K562 (cell line): ENCODE results near the gene TRPV6. TPM values are rescaled to one million over a fixed set of nuclear protein-coding genes. Genes with fewer than 3 reads are reported as not detected.

Experiments used
- ATAC-seq: fragments of 200-7000 bp; cut with Tn5 transposase; 3 replicates; pipeline ENCODE4 v1.9.1; 2020; ENCODE audit warnings: moderate library complexity
- BruUV-seq: library from RNA; stranded (reverse); fragments of 400-500 nt; replicated peaks from 2 replicates; lab custom pipeline; 2021; lab: Mats Ljungman, UMichigan
- CTCF ChIA-PET: fragments of 300-600 bp; formaldehyde crosslinking; extraction: SDS; loops from one replicate; lab custom pipeline; 2021; ENCODE audit warnings: low intra/inter-chr PET ratio; lab: Yijun Ruan, JAX
- POLR2A ChIA-PET: fragments of 300-600, 350-650 bp; sonication (Branson Sonifier 250); formaldehyde crosslinking; extraction: SDS; loops from one replicate; lab custom pipeline; 2021; ENCODE audit warnings: antibody characterized with exemption, inconsistent platforms; lab: Yijun Ruan, JAX
- DNase-seq, 4 experiments: peaks; one replicate each; pipeline versions ENCODE4 v3.0.0 to v3.0.0-alpha.2; 2011 to 2018; ENCODE audit warnings: low spot score in 3 of 4, mixed read lengths in 3 of 4; ENCODE audit errors: extremely low read depth in 1 of 4
- FAIRE-seq: peaks from 2 replicates; lab custom pipeline; 2011; peaks lifted over from hg19 to GRCh38; lab: Jason Lieb, UNC
- H2AFZ ChIP-seq: 2 replicates; pipeline ENCODE4 v1.6.0; 2011; ENCODE audit warnings: low read depth, low read length, control low read depth, inconsistent platforms
- H3K27ac ChIP-seq: fragments of 200-600 bp; 3 replicates; pipeline ENCODE4 v1.8.0; 2011; ENCODE audit warnings: low read depth, mild to moderate bottlenecking, control low read depth, inconsistent platforms, low read length, moderate library complexity, mixed read lengths; ENCODE audit errors: extremely low read depth
- H3K27me3 ChIP-seq, 2 experiments: fragments of 300-600 bp in 1 of 2; 2 replicates in 1 of 2; 3 replicates in 1 of 2; pipeline versions ENCODE4 v1.6.0 to v1.8.0; 2011; ENCODE audit warnings: inconsistent platforms in 2 of 2, low read length in 2 of 2, mild to moderate bottlenecking in 1 of 2, mixed read lengths in 1 of 2, moderate library complexity in 1 of 2; ENCODE audit not compliant: control insufficient read depth in 2 of 2, insufficient read depth in 2 of 2
- H3K36me3 ChIP-seq: fragments of 300-600 bp; 3 replicates; pipeline ENCODE4 v1.8.0; 2011; ENCODE audit warnings: mild to moderate bottlenecking, low read length, inconsistent platforms; ENCODE audit not compliant: control insufficient read depth, insufficient read depth
- H3K4me1 ChIP-seq, 2 experiments: fragments of 200-600 bp in 1 of 2; replicated peaks in 1 of 2; 2 replicates in 1 of 2; 3 replicates in 1 of 2; pipeline versions ENCODE4 v1.5.1 to v1.8.0; 2011; ENCODE audit warnings: inconsistent platforms in 2 of 2, low read length in 2 of 2, mild to moderate bottlenecking in 1 of 2, mixed read lengths in 1 of 2, moderate library complexity in 1 of 2; ENCODE audit not compliant: control insufficient read depth in 2 of 2, insufficient read depth in 2 of 2
- H3K4me2 ChIP-seq: 2 replicates; pipeline ENCODE4 v1.6.1; 2011; ENCODE audit warnings: low read length, control low read depth, inconsistent platforms, mixed read lengths; ENCODE audit not compliant: insufficient read depth
- H3K4me3 ChIP-seq: fragments of 200-600 bp; sonication (generic), shearing (Covaris generic); 2 replicates; pipeline ENCODE4 v1.5.1; 2016; ENCODE audit warnings: control low read depth, inconsistent platforms
- H3K79me2 ChIP-seq: fragments of 200-600 bp; 3 replicates; pipeline ENCODE4 v1.8.0; 2011; ENCODE audit warnings: low read length, inconsistent platforms; ENCODE audit not compliant: control insufficient read depth, insufficient read depth
- H3K9ac ChIP-seq, 2 experiments: 2 replicates each; pipeline versions ENCODE4 v1.6.0 to v1.6.1; 2011; ENCODE audit warnings: low read depth in 2 of 2, low read length in 2 of 2, control low read depth in 1 of 2, inconsistent platforms in 1 of 2, mild to moderate bottlenecking in 1 of 2, mixed read lengths in 1 of 2; ENCODE audit not compliant: insufficient read depth in 1 of 2
- H3K9me1 ChIP-seq: one replicate; pipeline ENCODE4 v1.6.0; 2011; ENCODE audit warnings: inconsistent platforms, mild to moderate bottlenecking, low read length, moderate library complexity; ENCODE audit not compliant: control insufficient read depth, insufficient read depth
- H3K9me3 ChIP-seq: replicated peaks from 2 replicates; pipeline ENCODE4 v1.5.1; 2011; ENCODE audit warnings: low read depth, low read length, inconsistent platforms; ENCODE audit not compliant: control insufficient read depth, insufficient read depth
- H4K20me1 ChIP-seq: replicated peaks from 2 replicates; pipeline ENCODE4 v1.6.1; 2011; ENCODE audit warnings: low read length, inconsistent platforms, mixed read lengths; ENCODE audit not compliant: control insufficient read depth, insufficient read depth
- BMI1 ChIP-seq: fragments of 150-350 bp; IDR thresholded peaks from 2 replicates; pipeline ENCODE4 v1.6.1; 2014; ENCODE audit warnings: low read length
- ID3 ChIP-seq, 2 experiments: fragments of 250-450 bp in 1 of 2; fragments of 450-650 bp in 1 of 2; sonication (Bioruptor Pico) in 1 of 2; IDR thresholded peaks; 2 replicates each; pipeline versions ENCODE4 v1.6.1 to v1.8.0; 2016 to 2021; ENCODE audit warnings: mild to moderate bottlenecking in 2 of 2, moderate library complexity in 2 of 2, missing compliant biosample characterization in 1 of 2, missing genetic modification characterization in 1 of 2
- NFE2 ChIP-seq: IDR thresholded peaks from 2 replicates; pipeline ENCODE4 v1.6.1; 2014; ENCODE audit warnings: antibody characterized with exemption, low read depth
- PTRF ChIP-seq: fragments of 450-650 bp; IDR thresholded peaks from 2 replicates; pipeline ENCODE4 v1.6.1; 2016; ENCODE audit warnings: mild to moderate bottlenecking, missing genetic modification characterization, missing compliant biosample characterization
- SOX6 ChIP-seq: fragments of 450-650 bp; IDR thresholded peaks from 2 replicates; pipeline ENCODE4 v1.6.1; 2014; ENCODE audit warnings: mild to moderate bottlenecking
- ZNF24 ChIP-seq: fragments of 450-650 bp; IDR thresholded peaks from 2 replicates; pipeline ENCODE4 v1.6.1; 2016
- ZNF512 ChIP-seq: IDR thresholded peaks from 2 replicates; pipeline ENCODE4 v1.6.1; 2016; ENCODE audit warnings: missing genetic modification characterization, missing compliant biosample characterization
- WGBS: fragments of 100-300 bp; shearing (Covaris generic); methylation state at CpG from one replicate; pipeline ENCODE4 v1.1.6; 2016; ENCODE audit warnings: low coverage, mixed read lengths; ENCODE audit not compliant: insufficient coverage; ENCODE audit errors: missing lambda C conversion rate; 5-methylcytosine and 5-hydroxymethylcytosine counted together
- in situ Hi-C: fragments of 300-500 bp; cut with MboI; formaldehyde crosslinking; loops from 4 replicates; pipeline ENCODE4 v1.15.0; 2018; ENCODE audit warnings: inconsistent platforms, mixed read lengths
- intact Hi-C: fragments of 100-400 bp; cut with micrococcal nuclease; formaldehyde crosslinking; loops from 2 replicates; pipeline ENCODE4 v1.14.2; 2022
- polyA plus RNA-seq, 8 experiments: library from polyadenylated mRNA; depleted of rRNA in 4 of 8; stranded (reverse) in 5 of 8; unstranded in 3 of 8; fragments of >200 nt; fragmentation: Nextera tagmentation in 2 of 8; fragmentation: Illumina TruSeq in 1 of 8; extraction: Ambion mirVana in 2 of 8; extraction: Trizol in 1 of 8; gene quantifications; 2 replicates each; pipeline versions ENCODE4 v1.2.1 to v1.2.3, GENCODE V29; 2011 to 2014; ENCODE audit warnings: inconsistent platforms in 1 of 8, missing spikeins in 1 of 8
- total RNA-seq, 7 experiments: library from RNA; depleted of rRNA in 6 of 7; stranded (reverse); fragments of >200 nt in 6 of 7; fragmentation: Illumina TruSeq in 2 of 7; extraction: Trizol in 2 of 7; gene quantifications; 2 replicates each; pipeline versions ENCODE4 v1.2.1 to v1.2.3, GENCODE V29; 2011 to 2021; ENCODE audit warnings: low replicate concordance in 1 of 7
- TF ChIP-seq, protein P1 (sequence below), 2 experiments: fragments of 450-650 bp; formaldehyde crosslinking in 1 of 2; IDR thresholded peaks; 2 replicates each; pipeline versions ENCODE4 v1.4.0 to v1.6.1; 2014 to 2020; ENCODE audit warnings: mild to moderate bottlenecking in 2 of 2, borderline replicate concordance in 1 of 2, low read depth in 1 of 2

The TRPV6 gene
- total and polyA plus RNA-seq, 9 of the 15 experiments (the other 6 are each of a cell fraction or from before 2014, with no cell fraction given) = 0.04 to 0.36 (median 0.11) TPM

- CTCF ChIA-PET = interaction anchor here (0.6 to 4.6 kb wide), 3 partner anchors 129 to 342 kb away, joined by 3 to 31 read pairs (median 6); no protein-coding TSS in a partner anchor
- FAIRE-seq = peak; percentile 88
- intact Hi-C loops = loop anchor here (1.0 to 2.0 kb wide), 2 partner anchors 87 to 129 kb away; no protein-coding TSS in a partner anchor
- TF ChIP-seq BMI1 (no peak), ZNF512 (tag) (no peak), NFE2 (peak; percentile 23; the same call in 1 of the 2 replicates), PTRF (tag) (no peak), SOX6 (no peak), ID3 (CRISPR knock-in tag; IDR thresholded peaks at IDR 0.05) (no peak), ID3 (tag; IDR thresholded peaks at IDR 0.05) (peak; percentile 43; the same call in 1 of the 2 replicates), ZNF24 (0 out of 2 replicates have a peak, but pooled peaks have one; percentile 14)
- TF ChIP-seq, protein P1, sequence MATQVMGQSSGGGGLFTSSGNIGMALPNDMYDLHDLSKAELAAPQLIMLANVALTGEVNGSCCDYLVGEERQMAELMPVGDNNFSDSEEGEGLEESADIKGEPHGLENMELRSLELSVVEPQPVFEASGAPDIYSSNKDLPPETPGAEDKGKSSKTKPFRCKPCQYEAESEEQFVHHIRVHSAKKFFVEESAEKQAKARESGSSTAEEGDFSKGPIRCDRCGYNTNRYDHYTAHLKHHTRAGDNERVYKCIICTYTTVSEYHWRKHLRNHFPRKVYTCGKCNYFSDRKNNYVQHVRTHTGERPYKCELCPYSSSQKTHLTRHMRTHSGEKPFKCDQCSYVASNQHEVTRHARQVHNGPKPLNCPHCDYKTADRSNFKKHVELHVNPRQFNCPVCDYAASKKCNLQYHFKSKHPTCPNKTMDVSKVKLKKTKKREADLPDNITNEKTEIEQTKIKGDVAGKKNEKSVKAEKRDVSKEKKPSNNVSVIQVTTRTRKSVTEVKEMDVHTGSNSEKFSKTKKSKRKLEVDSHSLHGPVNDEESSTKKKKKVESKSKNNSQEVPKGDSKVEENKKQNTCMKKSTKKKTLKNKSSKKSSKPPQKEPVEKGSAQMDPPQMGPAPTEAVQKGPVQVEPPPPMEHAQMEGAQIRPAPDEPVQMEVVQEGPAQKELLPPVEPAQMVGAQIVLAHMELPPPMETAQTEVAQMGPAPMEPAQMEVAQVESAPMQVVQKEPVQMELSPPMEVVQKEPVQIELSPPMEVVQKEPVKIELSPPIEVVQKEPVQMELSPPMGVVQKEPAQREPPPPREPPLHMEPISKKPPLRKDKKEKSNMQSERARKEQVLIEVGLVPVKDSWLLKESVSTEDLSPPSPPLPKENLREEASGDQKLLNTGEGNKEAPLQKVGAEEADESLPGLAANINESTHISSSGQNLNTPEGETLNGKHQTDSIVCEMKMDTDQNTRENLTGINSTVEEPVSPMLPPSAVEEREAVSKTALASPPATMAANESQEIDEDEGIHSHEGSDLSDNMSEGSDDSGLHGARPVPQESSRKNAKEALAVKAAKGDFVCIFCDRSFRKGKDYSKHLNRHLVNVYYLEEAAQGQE (IDR thresholded peaks at IDR 0.05; ENCODE audit: borderline replicate concordance) = peak; percentile 64
- TF ChIP-seq, protein P1 (CRISPR knock-in tag; IDR thresholded peaks at IDR 0.05; ENCODE audit: low read depth) = no peak
These were observed 12.2 kb downstream of the TRPV6 start for GRCh38 chr7:142873281-142873784.

More at GRCh38 chr7:142873281-142873784, 12.2 kb downstream of the TRPV6 start:
- ATAC-seq (peak; percentile 92), DNase-seq (peak; percentile 72 to 93 (median 88))
- Histone ChIP-seq H3K4me1 (peaks cover 0 to 10% of the 10 kb centered on the region in 2 experiments; a peak in 1 of 5 replicates), H3K27me3 (peaks cover 12 to 72% of the 10 kb centered on the region in 2 experiments), H3K27ac (no peak overlapping the region), H4K20me1 (0 out of 2 replicates have a peak, but pooled peaks cover 4% of the 10 kb centered on the region), H3K79me2 (no peaks in the 10 kb centered on the region), H3K4me2 (no peak overlapping the region), H3K9me1 (no peaks in the 10 kb centered on the region), H3K36me3 (no peaks in the 10 kb centered on the region), H3K9ac (no peak overlapping the region), H3K4me3 (no peak overlapping the region), H3K9me3 (no peaks in the 10 kb centered on the region), H2AFZ (no peak overlapping the region)
- POLR2A ChIA-PET = interaction anchor here (0.7 to 1.0 kb wide), 5 partner anchors 10 to 501 kb away, joined by 3 to 4 read pairs (median 3); no protein-coding TSS in a partner anchor
- in situ Hi-C loops = no loop called here
- WGBS = 22% methylated on average over 11 of the region's 11 CpGs
- no TSS peak for BruUV-seq
